ENCODE results near the gene SPAG17.

The SPAG17 gene

GRCh38 chr1:118077331-118078045 is 107.5 kb downstream of the SPAG17 start:
- ChIA-PET POLR2A (no interaction called here), CTCF (interaction anchor here (0.6 to 2.0 kb wide), 15 partner anchors 17 to 1290 kb away, joined by 3 to 11 read pairs (median 3); no protein-coding TSS in a partner anchor)
- no peak for TF ChIP-seq ZNF121 (tag by site-specific recombination; IDR thresholded peaks at IDR 0.05)
- TF ChIP-seq ZNF362 (tag by site-specific recombination; IDR thresholded peaks at IDR 0.05): peak; percentile 45; the same call in 1 of the 2 replicates
- TF ChIP-seq HOXC10 (CRISPR knock-in tag; IDR thresholded peaks at IDR 0.05): no peak
- TF ChIP-seq ZNF654 (tag by site-specific recombination; IDR thresholded peaks at IDR 0.05; ENCODE audit: low read depth): peak; percentile 79
- Histone ChIP-seq H3K27ac (ENCODE audit: extremely low read depth, low read depth, low read length) (no peak overlapping the region), H3K9me3 (ENCODE audit: control insufficient read depth, insufficient read depth, low read depth, low read length) (no peaks in the 10 kb centered on the region), H3K4me1 (ENCODE audit: control insufficient read depth, insufficient read depth, low read length) (no peaks in the 10 kb centered on the region), H3K4me3 (ENCODE audit: low read depth, low read length) (no peak overlapping the region), H3K36me3 (ENCODE audit: control insufficient read depth in 2 of 2, insufficient read depth in 1 of 2, low read length in 2 of 2) (no peaks in the 10 kb centered on the region)

GRCh38 chr1:118075116-118075515 is 109.9 kb downstream of the SPAG17 start:
- Histone ChIP-seq H3K36me3 (ENCODE audit: control insufficient read depth in 2 of 2, insufficient read depth in 1 of 2, low read length in 2 of 2) (no peaks in the 10 kb centered on the region), H3K9me3 (ENCODE audit: control insufficient read depth, insufficient read depth, low read depth, low read length) (no peaks in the 10 kb centered on the region), H3K27ac (ENCODE audit: extremely low read depth, low read depth, low read length) (no peak overlapping the region), H3K4me1 (ENCODE audit: control insufficient read depth, insufficient read depth, low read length) (no peaks in the 10 kb centered on the region), H3K4me3 (ENCODE audit: low read depth, low read length) (no peak overlapping the region)
- CTCF ChIA-PET: interaction anchor here (0.6 to 1.0 kb wide), 5 partner anchors 10 to 1292 kb away, joined by 3 to 4 read pairs (median 4); no protein-coding TSS in a partner anchor
- TF ChIP-seq ZBTB11 (tag by site-specific recombination; conservative IDR thresholded peaks at IDR 0.05; ENCODE audit: low read depth): no peak
- TF ChIP-seq SP7 (tag by site-specific recombination; IDR thresholded peaks at IDR 0.05): peak; percentile 58
- TF ChIP-seq ZNF629 (tag by site-specific recombination; IDR thresholded peaks at IDR 0.05): peak; percentile 83
- TF ChIP-seq ZNF184 (tag by site-specific recombination; IDR thresholded peaks at IDR 0.05): 0 out of 2 replicates have a peak, but pooled peaks have one; percentile 48
- peak; percentile 64; the same call in 1 of the 2 replicates for TF ChIP-seq ZBTB21 (tag by site-specific recombination; IDR thresholded peaks at IDR 0.05)
- TF ChIP-seq ZNF140 (tag by site-specific recombination; IDR thresholded peaks at IDR 0.05): no peak
- TF ChIP-seq ZEB2 (tag by site-specific recombination; IDR thresholded peaks at IDR 0.05): peak; percentile 40; the same call in 1 of the 2 replicates
- TF ChIP-seq ZNF366 (tag by site-specific recombination; conservative IDR thresholded peaks at IDR 0.05): peak; percentile 24; the same call in 1 of the 2 replicates
- POLR2A ChIA-PET: no interaction called here

- Histone ChIP-seq H3K4me1 (ENCODE audit: control insufficient read depth, insufficient read depth, low read length) (no peaks in the 10 kb centered on the region), H3K27ac (ENCODE audit: extremely low read depth, low read depth, low read length) (no peak overlapping the region), H3K4me3 (ENCODE audit: low read depth, low read length) (no peak overlapping the region), H3K9me3 (ENCODE audit: control insufficient read depth, insufficient read depth, low read depth, low read length) (no peaks in the 10 kb centered on the region), H3K36me3 (ENCODE audit: control insufficient read depth in 2 of 2, insufficient read depth in 1 of 2, low read length in 2 of 2) (no peaks in the 10 kb centered on the region)
- TF ChIP-seq TSHZ1 (tag by site-specific recombination; IDR thresholded peaks at IDR 0.05; ENCODE audit: borderline replicate concordance) (no peak), ZNF175 (tag by site-specific recombination; IDR thresholded peaks at IDR 0.05) (no peak), ZNF645 (tag by site-specific recombination; IDR thresholded peaks at IDR 0.05) (no peak)
- ChIA-PET POLR2A (no interaction called here), CTCF (interaction anchor here (0.6 to 1.0 kb wide), 4 partner anchors 11 to 1294 kb away, joined by 3 to 4 read pairs (median 3); no protein-coding TSS in a partner anchor)
Measured at GRCh38 chr1:118073648-118074435, 111.2 kb downstream of the SPAG17 start.
